Fibroblast of pulmonary artery (primary cell): ENCODE results near the gene NTNG1.

Experiments used
- DNase-seq: peaks from one replicate; pipeline ENCODE4 v3.0.0-alpha.2; 2010; ENCODE audit warnings: low read depth
- H3K4me3 ChIP-seq: replicated peaks from 2 replicates; pipeline ENCODE4 v1.5.1; 2011; ENCODE audit warnings: low read depth, mild to moderate bottlenecking, control low read depth, low read length, moderate library complexity
- TF ChIP-seq, protein P1 (sequence below): IDR thresholded peaks from 2 replicates; pipeline ENCODE4 v1.5.1; 2011; ENCODE audit warnings: mild to moderate bottlenecking, control low read depth, low read length, inconsistent platforms; ENCODE audit errors: missing control alignments

The NTNG1 gene

DNA sequence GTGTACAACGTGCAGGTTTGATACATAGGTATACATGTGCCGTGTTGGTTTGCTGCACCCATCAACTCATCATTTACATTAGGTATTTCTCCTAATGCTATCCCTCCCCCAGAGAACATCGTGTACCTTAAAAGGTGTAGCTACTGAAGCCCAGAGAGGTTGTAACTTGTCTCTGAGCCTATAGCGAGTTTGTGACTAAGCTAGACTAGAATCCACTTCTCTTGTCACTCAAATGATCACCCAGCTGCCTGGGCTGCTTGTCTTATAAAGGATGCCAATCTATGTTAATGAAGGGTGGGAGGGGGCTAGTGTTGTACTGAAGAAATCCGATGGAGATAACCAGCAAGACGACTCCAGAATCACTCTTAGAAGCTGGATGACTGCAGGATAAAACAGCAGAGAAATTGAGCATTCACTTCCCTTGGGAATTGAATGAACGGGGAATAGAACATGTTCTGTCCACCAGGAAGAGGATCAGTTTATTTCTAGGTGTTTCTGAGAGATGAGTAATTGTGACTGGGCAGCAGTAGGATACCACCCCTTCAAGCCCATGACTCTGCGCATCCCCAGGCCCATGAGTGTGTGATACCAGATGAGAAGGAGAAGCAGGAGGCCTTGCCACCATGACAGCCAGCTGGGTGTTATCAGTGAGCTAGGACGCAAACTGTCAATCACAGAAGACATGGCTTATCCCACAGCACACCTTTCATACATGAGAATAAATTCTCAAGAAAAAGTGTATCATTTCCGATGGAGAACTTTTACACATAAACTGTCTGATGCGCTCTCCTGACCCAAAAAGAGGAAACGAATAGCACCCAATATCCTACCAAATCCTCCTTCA, 390.4 kb downstream of the NTNG1 start:
- H3K4me3 ChIP-seq = no peak overlapping the region
- TF ChIP-seq, protein P1, sequence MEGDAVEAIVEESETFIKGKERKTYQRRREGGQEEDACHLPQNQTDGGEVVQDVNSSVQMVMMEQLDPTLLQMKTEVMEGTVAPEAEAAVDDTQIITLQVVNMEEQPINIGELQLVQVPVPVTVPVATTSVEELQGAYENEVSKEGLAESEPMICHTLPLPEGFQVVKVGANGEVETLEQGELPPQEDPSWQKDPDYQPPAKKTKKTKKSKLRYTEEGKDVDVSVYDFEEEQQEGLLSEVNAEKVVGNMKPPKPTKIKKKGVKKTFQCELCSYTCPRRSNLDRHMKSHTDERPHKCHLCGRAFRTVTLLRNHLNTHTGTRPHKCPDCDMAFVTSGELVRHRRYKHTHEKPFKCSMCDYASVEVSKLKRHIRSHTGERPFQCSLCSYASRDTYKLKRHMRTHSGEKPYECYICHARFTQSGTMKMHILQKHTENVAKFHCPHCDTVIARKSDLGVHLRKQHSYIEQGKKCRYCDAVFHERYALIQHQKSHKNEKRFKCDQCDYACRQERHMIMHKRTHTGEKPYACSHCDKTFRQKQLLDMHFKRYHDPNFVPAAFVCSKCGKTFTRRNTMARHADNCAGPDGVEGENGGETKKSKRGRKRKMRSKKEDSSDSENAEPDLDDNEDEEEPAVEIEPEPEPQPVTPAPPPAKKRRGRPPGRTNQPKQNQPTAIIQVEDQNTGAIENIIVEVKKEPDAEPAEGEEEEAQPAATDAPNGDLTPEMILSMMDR = no peak
- DNase-seq = no peak

GRCh38 chr1:107532318-107532717, 391.5 kb downstream of the NTNG1 start:
- DNase-seq = no peak
- H3K4me3 ChIP-seq = no peak overlapping the region
- TF ChIP-seq, protein P1 = no peak
